Prostate gland (tissue), 2 donors: Measurements from ENCODE around the gene ACYP2.

Experiments
- POLR2A ChIP-seq: fragments of 450-650 bp; IDR thresholded peaks from one replicate; pipeline ENCODE4 v1.6.1; 2016; ENCODE audit warnings: antibody characterized with exemption, mild to moderate bottlenecking
- POLR2AphosphoS5 ChIP-seq: sonication (generic); formaldehyde crosslinking; IDR thresholded peaks from one replicate; pipeline ENCODE4 v1.6.1; 2017; ENCODE audit warnings: antibody characterized with exemption
- TF ChIP-seq, protein P1 (sequence below), 4 experiments: fragments of 200-600 bp in 2 of 4; fragments of 450-650 bp in 2 of 4; sonication (generic) in 2 of 4; IDR thresholded peaks; 1 replicate in 3 of 4; 2 replicates in 1 of 4; pipeline ENCODE4 v1.5.1; 2016 to 2019; ENCODE audit warnings: antibody characterized with exemption in 4 of 4, mild to moderate bottlenecking in 2 of 4, moderate library complexity in 2 of 4

DNA sequence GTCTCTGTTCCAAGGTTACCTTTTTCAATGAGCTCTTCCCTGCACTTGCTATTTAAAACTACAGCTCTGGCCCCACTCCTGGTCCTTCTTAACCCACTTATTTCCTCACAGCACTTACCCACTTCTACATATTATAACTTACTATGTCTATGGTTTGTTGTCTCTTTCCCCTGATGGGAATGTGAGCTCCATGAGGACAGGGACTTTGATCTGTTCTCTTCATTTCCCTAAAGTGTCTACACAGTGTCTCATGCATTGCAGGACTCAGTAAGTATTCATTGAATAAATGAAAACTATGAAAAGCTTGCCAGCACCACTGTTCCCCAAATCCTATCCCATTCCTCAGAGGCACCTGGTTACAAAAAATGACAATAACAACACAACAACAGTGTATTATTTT, 18.3 kb upstream of the ACYP2 start:
- TF ChIP-seq, protein P1, sequence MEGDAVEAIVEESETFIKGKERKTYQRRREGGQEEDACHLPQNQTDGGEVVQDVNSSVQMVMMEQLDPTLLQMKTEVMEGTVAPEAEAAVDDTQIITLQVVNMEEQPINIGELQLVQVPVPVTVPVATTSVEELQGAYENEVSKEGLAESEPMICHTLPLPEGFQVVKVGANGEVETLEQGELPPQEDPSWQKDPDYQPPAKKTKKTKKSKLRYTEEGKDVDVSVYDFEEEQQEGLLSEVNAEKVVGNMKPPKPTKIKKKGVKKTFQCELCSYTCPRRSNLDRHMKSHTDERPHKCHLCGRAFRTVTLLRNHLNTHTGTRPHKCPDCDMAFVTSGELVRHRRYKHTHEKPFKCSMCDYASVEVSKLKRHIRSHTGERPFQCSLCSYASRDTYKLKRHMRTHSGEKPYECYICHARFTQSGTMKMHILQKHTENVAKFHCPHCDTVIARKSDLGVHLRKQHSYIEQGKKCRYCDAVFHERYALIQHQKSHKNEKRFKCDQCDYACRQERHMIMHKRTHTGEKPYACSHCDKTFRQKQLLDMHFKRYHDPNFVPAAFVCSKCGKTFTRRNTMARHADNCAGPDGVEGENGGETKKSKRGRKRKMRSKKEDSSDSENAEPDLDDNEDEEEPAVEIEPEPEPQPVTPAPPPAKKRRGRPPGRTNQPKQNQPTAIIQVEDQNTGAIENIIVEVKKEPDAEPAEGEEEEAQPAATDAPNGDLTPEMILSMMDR (IDR thresholded peaks at IDR 0.05) = no peak
- TF ChIP-seq POLR2AphosphoS5 (no peak), POLR2A (no peak)
